ENCODE measurements around the gene PNPLA7. TPM values are rescaled to one million over a fixed set of nuclear protein-coding genes. Genes with fewer than 3 reads are reported as not detected.
A peak's percentile ranks its signal among the peaks of the same experiment; 100 is the strongest.

PNPLA7 gene
- polyA plus RNA-seq, 4 donors: 2.9 to 8.8 (median 3.3) TPM

DNA sequence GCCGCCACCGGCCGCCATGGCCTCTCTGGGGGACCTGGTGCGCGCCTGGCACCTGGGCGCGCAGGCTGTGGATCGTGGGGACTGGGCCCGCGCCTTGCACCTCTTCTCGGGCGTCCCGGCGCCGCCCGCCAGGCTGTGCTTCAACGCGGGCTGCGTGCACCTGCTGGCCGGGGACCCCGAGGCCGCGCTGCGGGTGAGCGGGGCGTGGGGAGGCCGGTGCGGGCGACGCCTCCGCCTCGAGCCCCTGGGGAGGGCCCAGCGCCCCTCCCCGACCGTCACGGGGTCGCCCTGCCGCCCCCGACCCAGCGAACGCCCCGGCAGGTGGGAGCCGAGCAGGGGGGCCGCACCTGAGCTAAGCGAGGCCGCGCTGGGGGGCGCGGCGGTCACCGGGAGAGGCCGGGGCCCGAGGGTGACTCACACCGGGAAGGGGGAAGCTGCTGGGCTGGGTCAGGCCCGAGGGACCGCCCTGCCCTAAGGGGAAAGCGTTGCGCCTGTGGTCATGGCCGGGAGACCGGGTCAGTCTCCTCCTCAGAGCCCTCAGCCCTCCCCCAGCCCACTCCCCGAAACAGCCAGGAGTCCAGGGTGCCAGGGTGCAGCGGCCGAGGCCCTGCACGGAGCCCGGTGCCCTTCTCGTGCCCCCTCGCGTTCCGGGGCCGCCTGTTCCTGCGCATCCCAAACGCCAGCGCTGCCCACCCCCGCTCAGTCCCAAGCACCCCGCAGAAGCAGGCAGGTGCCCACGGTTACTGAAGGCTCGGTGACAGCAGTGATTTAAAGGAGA lies 126.5 kb downstream of the PNPLA7 start:
- H3K9me3 ChIP-seq (ENCODE audit: control insufficient read depth in 2 of 2, insufficient read depth in 1 of 2, low read depth in 1 of 2, low read length in 1 of 2): no peaks in the 10 kb centered on the region
- DNase-seq: peak; percentile 62 to 80
- peak overlapping the region; percentile 54 to 95 (median 86) for H3K4me3 ChIP-seq (ENCODE audit: low read depth in 1 of 3, low read length in 3 of 3)
- peaks cover 0 to 18% (median 0%) of the 10 kb centered on the region in 3 donors for H3K4me1 ChIP-seq (ENCODE audit: control insufficient read depth in 3 of 3, insufficient read depth in 2 of 3, low read depth in 1 of 3, low read length in 2 of 3)
- peak overlapping the region; percentile 50 to 94 (median 85) for H3K27ac ChIP-seq (ENCODE audit: low read depth in 1 of 3, low read length in 2 of 3)
- H3K36me3 ChIP-seq (ENCODE audit: control insufficient read depth in 3 of 3, insufficient read depth in 2 of 3, low read depth in 1 of 3, low read length in 3 of 3): peaks cover 0 to 27% (median 0%) of the 10 kb centered on the region in 3 donors
- 0 to 9% (median 4%) methylated on average over 41 to 77 of the region's 77 CpGs for WGBS, 3 donors
- no peak for FAIRE-seq
- no peaks in the 10 kb centered on the region for H3K27me3 ChIP-seq (ENCODE audit: control insufficient read depth in 3 of 3, insufficient read depth in 3 of 3, low read length in 3 of 3)

DNA sequence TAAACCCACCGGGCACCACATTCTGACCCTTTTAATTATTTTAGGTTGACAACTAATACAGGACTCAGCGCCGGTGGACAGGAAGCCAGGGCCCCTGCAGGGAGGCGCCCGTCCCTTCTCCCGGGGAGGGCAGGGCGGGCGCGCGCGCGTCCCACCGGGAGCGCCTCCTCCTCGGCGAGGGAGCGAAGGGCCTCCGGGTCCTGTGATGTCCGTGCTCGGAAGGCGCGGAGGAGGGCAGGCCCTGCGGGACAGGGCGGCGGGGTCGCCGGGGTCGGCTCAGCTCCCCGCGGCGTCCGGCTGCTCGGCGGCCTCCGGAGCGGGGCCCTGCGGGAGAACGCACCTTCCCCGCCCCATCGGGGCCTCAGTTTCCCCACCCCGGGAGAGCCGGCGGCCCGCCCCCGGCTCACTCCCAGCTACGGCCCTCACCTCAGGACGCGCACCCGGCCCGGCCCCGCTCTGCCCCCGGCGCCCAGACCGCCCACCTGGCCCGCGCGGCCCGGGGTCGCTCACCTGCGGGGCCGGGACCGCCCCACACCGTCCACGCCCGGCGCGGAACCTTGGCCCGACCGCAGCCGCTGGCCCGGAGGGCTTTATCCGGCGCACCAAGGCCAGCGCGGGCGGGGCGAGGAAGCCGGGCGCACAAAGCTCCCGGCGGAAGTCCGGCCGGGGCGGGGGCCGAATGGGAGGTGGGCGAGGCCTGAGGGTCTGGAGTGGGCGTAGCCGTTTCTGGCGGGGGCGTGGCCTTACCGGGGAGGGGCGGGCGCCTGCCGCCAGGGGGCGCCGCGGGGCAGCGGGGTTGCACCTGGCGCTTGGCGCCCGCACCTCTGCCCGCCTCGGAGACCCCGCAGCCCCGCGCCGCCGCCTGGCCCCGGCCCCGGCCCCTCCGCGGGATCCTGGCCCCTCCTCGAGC lies 127.3 kb downstream of the PNPLA7 start, which contains the start of the genes EXD3 and NOXA1:
TSS of gene EXD3 (minus strand) at position 559 of the 910 bp plus-strand sequence. CDS start 27,805 bp downstream, outside the sequence.
TSS of gene NOXA1 (plus strand) at position 790 of the 910 bp plus-strand sequence. CDS start 137 bp downstream, outside the sequence.
- 0 to 1% (median 0%) methylated on average over 38 to 113 of the region's 113 CpGs for WGBS, 3 donors
- Histone ChIP-seq H3K4me1 (ENCODE audit: control insufficient read depth in 3 of 3, insufficient read depth in 2 of 3, low read depth in 1 of 3, low read length in 2 of 3) (peaks cover 0 to 18% (median 0%) of the 10 kb centered on the region in 3 donors), H3K27me3 (ENCODE audit: control insufficient read depth in 3 of 3, insufficient read depth in 3 of 3, low read length in 3 of 3) (no peaks in the 10 kb centered on the region), H3K27ac (ENCODE audit: low read depth in 1 of 3, low read length in 2 of 3) (peak within 1 kb of the TSS; percentile 76 to 94 (median 85)), H3K36me3 (ENCODE audit: control insufficient read depth in 3 of 3, insufficient read depth in 2 of 3, low read depth in 1 of 3, low read length in 3 of 3) (peaks cover 0 to 22% (median 0%) of the 10 kb centered on the region in 3 donors), H3K9me3 (ENCODE audit: control insufficient read depth in 2 of 2, insufficient read depth in 1 of 2, low read depth in 1 of 2, low read length in 1 of 2) (no peaks in the 10 kb centered on the region), H3K4me3 (ENCODE audit: low read depth in 1 of 3, low read length in 3 of 3) (peak within 1 kb of the TSS; percentile 80 to 95 (median 86))
- DNase-seq (peak; percentile 95 to 96), FAIRE-seq (no peak)

DNA sequence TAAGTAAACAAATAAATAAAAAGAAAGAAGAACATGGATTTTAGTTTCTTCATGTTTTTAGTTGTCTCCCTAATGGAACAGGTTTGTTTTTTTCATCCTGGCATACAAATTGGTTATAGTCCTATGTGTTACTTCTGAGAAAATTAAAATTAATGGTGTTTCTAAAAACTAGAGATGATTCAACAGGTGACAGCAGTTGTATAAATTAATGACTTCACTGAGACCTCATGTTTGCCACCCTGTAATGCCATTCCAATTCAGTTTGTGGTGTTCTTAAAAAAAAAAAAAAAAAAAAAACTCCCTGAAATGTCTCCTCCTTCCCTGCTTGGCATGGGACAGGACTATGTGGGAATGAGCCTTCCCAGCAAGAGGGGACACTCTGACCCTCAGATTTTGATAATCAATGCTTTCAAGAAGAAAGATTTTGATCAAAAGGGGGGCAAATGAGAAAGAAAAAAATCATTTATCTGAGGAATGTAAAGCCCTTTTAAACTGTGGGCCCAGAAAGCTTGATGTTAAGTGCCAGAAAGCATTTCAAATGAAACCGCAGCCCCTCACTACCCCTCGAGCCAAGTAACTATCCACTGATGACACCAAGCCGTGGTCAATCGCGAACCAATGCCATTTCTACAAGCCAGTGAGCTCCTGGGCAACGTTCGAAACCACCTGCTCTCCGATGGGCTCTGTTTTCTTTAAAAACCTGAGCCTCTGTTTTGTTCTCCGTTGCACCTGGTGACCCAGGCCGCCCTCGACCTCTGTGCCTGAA lies 128.2 kb downstream of the PNPLA7 start:
- peak overlapping the region in 2 of 3 donors; percentile 52 to 76 for H3K27ac ChIP-seq (ENCODE audit: low read depth in 1 of 3, low read length in 2 of 3)

GRCh38 chr9:137417161-137418021 lies 132.8 kb downstream of the PNPLA7 start:
- FAIRE-seq (no peak), DNase-seq (no peak)
- no peaks in the 10 kb centered on the region for H3K27me3 ChIP-seq (ENCODE audit: control insufficient read depth in 3 of 3, insufficient read depth in 3 of 3, low read length in 3 of 3)
- no peak overlapping the region for H3K27ac ChIP-seq (ENCODE audit: low read depth in 1 of 3, low read length in 2 of 3)
- peaks cover 0 to 26% (median 0%) of the 10 kb centered on the region in 3 donors for H3K36me3 ChIP-seq (ENCODE audit: control insufficient read depth in 3 of 3, insufficient read depth in 2 of 3, low read depth in 1 of 3, low read length in 3 of 3)
- WGBS, 3 donors: 84 to 97% (median 91%) methylated on average over 79 to 99 of the region's 99 CpGs
- H3K4me3 ChIP-seq (ENCODE audit: low read depth in 1 of 3, low read length in 3 of 3): peak overlapping the region in 1 of 3 donors; percentile 26
- peaks cover 0 to 5% (median 0%) of the 10 kb centered on the region in 3 donors for H3K4me1 ChIP-seq (ENCODE audit: control insufficient read depth in 3 of 3, insufficient read depth in 2 of 3, low read depth in 1 of 3, low read length in 2 of 3)
- H3K9me3 ChIP-seq (ENCODE audit: control insufficient read depth in 2 of 2, insufficient read depth in 1 of 2, low read depth in 1 of 2, low read length in 1 of 2): no peaks in the 10 kb centered on the region

More for the DNA sequence above, 128.2 kb downstream of the PNPLA7 start:
- WGBS, 3 donors: 0 to 6% (median 4%) methylated on average over 11 of the region's 11 CpGs
- peaks cover 0 to 18% (median 0%) of the 10 kb centered on the region in 3 donors for H3K4me1 ChIP-seq (ENCODE audit: control insufficient read depth in 3 of 3, insufficient read depth in 2 of 3, low read depth in 1 of 3, low read length in 2 of 3)
- FAIRE-seq (no peak), DNase-seq (no peak)
- no peaks in the 10 kb centered on the region for H3K9me3 ChIP-seq (ENCODE audit: control insufficient read depth in 2 of 2, insufficient read depth in 1 of 2, low read depth in 1 of 2, low read length in 1 of 2)
- H3K27me3 ChIP-seq (ENCODE audit: control insufficient read depth in 3 of 3, insufficient read depth in 3 of 3, low read length in 3 of 3): no peaks in the 10 kb centered on the region
- H3K36me3 ChIP-seq (ENCODE audit: control insufficient read depth in 3 of 3, insufficient read depth in 2 of 3, low read depth in 1 of 3, low read length in 3 of 3): peaks cover 0 to 15% (median 0%) of the 10 kb centered on the region in 3 donors
- H3K4me3 ChIP-seq (ENCODE audit: low read depth in 1 of 3, low read length in 3 of 3): peak overlapping the region; percentile 80 to 95 (median 86)

DNA sequence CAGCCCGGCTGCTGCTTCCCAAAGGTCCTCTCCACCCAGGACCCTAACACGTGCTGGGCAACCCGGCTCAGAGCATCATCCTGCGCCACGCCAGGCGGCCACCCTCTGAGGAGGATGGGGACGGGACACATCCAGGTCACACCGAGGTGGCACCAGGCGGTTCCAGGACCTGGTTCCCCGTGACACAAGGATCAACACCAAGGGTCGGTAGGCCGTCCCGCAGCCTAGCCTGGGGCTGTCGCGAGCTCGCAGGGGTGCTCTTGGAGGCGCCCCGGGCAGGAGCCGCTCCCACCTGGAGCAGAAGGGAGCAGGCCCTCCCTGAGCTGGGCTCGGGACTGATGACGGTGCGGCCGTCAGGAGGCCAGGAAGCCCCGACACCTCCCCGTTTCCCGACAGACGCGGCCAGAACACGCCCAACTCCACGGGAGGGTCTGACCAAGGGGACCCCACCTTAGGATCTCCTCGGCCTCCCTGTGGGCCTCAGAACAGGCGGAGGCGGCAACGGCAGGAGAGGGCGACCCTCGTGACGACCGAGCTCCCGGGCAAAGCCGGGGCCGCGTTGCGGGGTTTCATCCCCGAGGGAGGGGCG lies 133.5 kb downstream of the PNPLA7 start:
- 92 to 95% (median 94%) methylated on average over 35 to 45 of the region's 45 CpGs for WGBS, 3 donors

GRCh38 chr9:137416006-137416562 lies 134.1 kb downstream of the PNPLA7 start:
- Histone ChIP-seq H3K27ac (ENCODE audit: low read depth in 1 of 3, low read length in 2 of 3) (no peak overlapping the region), H3K4me1 (ENCODE audit: control insufficient read depth in 3 of 3, insufficient read depth in 2 of 3, low read depth in 1 of 3, low read length in 2 of 3) (peaks cover 0 to 4% (median 0%) of the 10 kb centered on the region in 3 donors), H3K36me3 (ENCODE audit: control insufficient read depth in 3 of 3, insufficient read depth in 2 of 3, low read depth in 1 of 3, low read length in 3 of 3) (peaks cover 0 to 31% (median 0%) of the 10 kb centered on the region in 3 donors), H3K27me3 (ENCODE audit: control insufficient read depth in 3 of 3, insufficient read depth in 3 of 3, low read length in 3 of 3) (no peaks in the 10 kb centered on the region), H3K4me3 (ENCODE audit: low read depth in 1 of 3, low read length in 3 of 3) (no peak overlapping the region), H3K9me3 (ENCODE audit: control insufficient read depth in 2 of 2, insufficient read depth in 1 of 2, low read depth in 1 of 2, low read length in 1 of 2) (no peaks in the 10 kb centered on the region)
- no peak for FAIRE-seq
- no peak for DNase-seq
- 96 to 97% (median 97%) methylated on average over 16 to 23 of the region's 23 CpGs for WGBS, 3 donors

More for the DNA sequence above, 133.5 kb downstream of the PNPLA7 start:
- DNase-seq (no peak), FAIRE-seq (no peak)
- Histone ChIP-seq H3K9me3 (ENCODE audit: control insufficient read depth in 2 of 2, insufficient read depth in 1 of 2, low read depth in 1 of 2, low read length in 1 of 2) (no peaks in the 10 kb centered on the region), H3K27me3 (ENCODE audit: control insufficient read depth in 3 of 3, insufficient read depth in 3 of 3, low read length in 3 of 3) (no peaks in the 10 kb centered on the region), H3K27ac (ENCODE audit: low read depth in 1 of 3, low read length in 2 of 3) (no peak overlapping the region), H3K36me3 (ENCODE audit: control insufficient read depth in 3 of 3, insufficient read depth in 2 of 3, low read depth in 1 of 3, low read length in 3 of 3) (peaks cover 0 to 27% (median 0%) of the 10 kb centered on the region in 3 donors), H3K4me3 (ENCODE audit: low read depth in 1 of 3, low read length in 3 of 3) (no peak overlapping the region), H3K4me1 (ENCODE audit: control insufficient read depth in 3 of 3, insufficient read depth in 2 of 3, low read depth in 1 of 3, low read length in 2 of 3) (peaks cover 0 to 4% (median 4%) of the 10 kb centered on the region in 3 donors)

DNA sequence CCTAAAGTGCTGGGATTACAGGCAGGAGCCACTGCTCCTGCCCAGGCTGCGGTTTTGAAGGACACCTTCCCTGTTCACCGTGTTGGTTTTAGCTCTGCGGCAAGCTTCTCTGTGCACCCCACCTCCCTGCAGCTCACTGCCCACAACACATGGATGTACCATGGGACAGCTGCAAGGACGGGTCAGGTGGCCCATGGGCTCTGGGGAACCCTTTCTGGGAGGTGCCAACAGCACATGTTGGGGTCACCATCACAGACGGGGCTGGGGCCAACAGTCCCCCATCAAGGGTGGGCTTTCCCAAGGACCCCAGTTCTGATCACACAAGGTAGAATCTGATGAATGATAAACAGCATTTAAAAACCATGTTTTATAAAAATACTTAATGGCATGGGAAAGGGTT lies 134.8 kb downstream of the PNPLA7 start:
- DNase-seq: no peak
- Histone ChIP-seq H3K4me1 (ENCODE audit: control insufficient read depth in 3 of 3, insufficient read depth in 2 of 3, low read depth in 1 of 3, low read length in 2 of 3) (peaks cover 0 to 4% (median 0%) of the 10 kb centered on the region in 3 donors), H3K36me3 (ENCODE audit: control insufficient read depth in 3 of 3, insufficient read depth in 2 of 3, low read depth in 1 of 3, low read length in 3 of 3) (peaks cover 0 to 35% (median 0%) of the 10 kb centered on the region in 3 donors), H3K27me3 (ENCODE audit: control insufficient read depth in 3 of 3, insufficient read depth in 3 of 3, low read length in 3 of 3) (no peaks in the 10 kb centered on the region), H3K27ac (ENCODE audit: low read depth in 1 of 3, low read length in 2 of 3) (no peak overlapping the region), H3K9me3 (ENCODE audit: control insufficient read depth in 2 of 2, insufficient read depth in 1 of 2, low read depth in 1 of 2, low read length in 1 of 2) (no peaks in the 10 kb centered on the region), H3K4me3 (ENCODE audit: low read depth in 1 of 3, low read length in 3 of 3) (no peak overlapping the region)
- 94 to 97% (median 96%) methylated on average over 5 of the region's 5 CpGs for WGBS, 3 donors
- FAIRE-seq: no peak
